Measurements from ENCODE around the gene PPP2R5C. TPM values are rescaled to one million over a fixed set of nuclear protein-coding genes. Genes with fewer than 3 reads are reported as not detected.

The PPP2R5C gene
- polyA plus RNA-seq, 3 donors = 61.9 to 72.5 (median 64.0) TPM

DNA sequence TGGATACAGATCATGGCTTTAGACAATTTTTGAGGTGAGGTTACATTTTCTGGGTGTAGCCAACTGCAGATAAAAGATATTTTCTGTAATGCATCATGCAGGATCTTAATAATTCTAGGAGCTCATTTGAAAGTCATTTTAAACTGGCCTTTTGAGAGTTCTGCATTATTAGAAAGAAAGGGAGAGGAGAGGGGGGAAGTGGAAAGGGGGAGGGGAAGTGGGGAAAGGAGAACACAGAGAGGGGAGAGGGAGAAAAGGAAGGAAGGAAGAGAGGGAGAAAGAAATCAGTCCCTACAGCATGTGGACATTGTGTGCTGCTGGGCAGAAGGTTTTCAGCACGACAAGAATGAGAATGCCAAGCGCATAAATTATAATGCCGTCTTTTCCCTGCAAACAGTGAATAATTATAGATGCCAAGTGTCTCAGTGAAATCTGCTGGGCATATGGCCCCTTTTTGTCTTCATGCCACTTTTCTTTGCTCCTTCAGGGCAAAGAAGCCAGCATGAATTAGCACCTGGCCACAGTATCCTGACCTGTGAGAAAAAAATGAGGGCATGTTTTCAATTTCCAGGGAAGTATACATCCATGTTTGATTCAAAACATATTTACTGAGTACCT is 22.7 kb upstream of the PPP2R5C start:
- H3K9me3 ChIP-seq (replicated peaks in 1 of 2; ENCODE audit: control insufficient read depth in 1 of 2, insufficient read depth in 1 of 2, low read length in 2 of 2) = peaks cover 13 to 19% of the 10 kb centered on the region in 2 donors
- Mint-ChIP-seq H3K4me3 (peak overlapping the region in 1 of 2 donors; percentile 2), H3K36me3 (peaks cover 0 to 3% of the 10 kb centered on the region in 2 donors), H3K27ac (peak overlapping the region in 2 of 7 donors; percentile 13 to 68), H3K4me1 (peaks cover 20% of the 10 kb centered on the region), H3K27me3 (ENCODE audit: low read depth in 3 of 3) (peaks cover 0 to 26% (median 18%) of the 10 kb centered on the region in 3 donors), H3K9me3 (peaks cover 19 to 34% (median 30%) of the 10 kb centered on the region in 7 donors)
- peaks cover 0 to 2% of the 10 kb centered on the region in 2 donors for H3K27me3 ChIP-seq (ENCODE audit: control insufficient read depth in 2 of 2, insufficient read depth in 2 of 2, low read length in 2 of 2)
- H3K36me3 ChIP-seq (replicated peaks in 1 of 2; ENCODE audit: control insufficient read depth in 1 of 2, insufficient read depth in 2 of 2, low read length in 2 of 2) = no peaks in the 10 kb centered on the region
- H3K79me2 ChIP-seq (ENCODE audit: insufficient read depth, low read length) = no peaks in the 10 kb centered on the region
- intact Hi-C loops (cut with micrococcal nuclease) = no loop called here
- no peak overlapping the region for H3K4me3 ChIP-seq (replicated peaks in 1 of 3; ENCODE audit: low read depth in 2 of 3, low read length in 3 of 3)
- no peak overlapping the region for H3K27ac ChIP-seq (ENCODE audit: low read depth in 1 of 2, low read length in 2 of 2)
- no peak overlapping the region for H2AFZ ChIP-seq (ENCODE audit: insufficient read depth, low read depth, low read length, poor library complexity, severe bottlenecking)
- WGBS (ENCODE audit: insufficient coverage) = 39% methylated on average over 3 of the region's 3 CpGs
- no peaks in the 10 kb centered on the region for H4K20me1 ChIP-seq (ENCODE audit: insufficient read depth, low read length)
- no peak overlapping the region for H3K9ac ChIP-seq (ENCODE audit: insufficient read depth, low read length, poor library complexity, severe bottlenecking)
- H3K4me1 ChIP-seq (ENCODE audit: control insufficient read depth in 1 of 2, insufficient read depth in 2 of 2, low read length in 2 of 2) = peaks cover 17% of the 10 kb centered on the region in 2 donors
- TF ChIP-seq, protein P1, sequence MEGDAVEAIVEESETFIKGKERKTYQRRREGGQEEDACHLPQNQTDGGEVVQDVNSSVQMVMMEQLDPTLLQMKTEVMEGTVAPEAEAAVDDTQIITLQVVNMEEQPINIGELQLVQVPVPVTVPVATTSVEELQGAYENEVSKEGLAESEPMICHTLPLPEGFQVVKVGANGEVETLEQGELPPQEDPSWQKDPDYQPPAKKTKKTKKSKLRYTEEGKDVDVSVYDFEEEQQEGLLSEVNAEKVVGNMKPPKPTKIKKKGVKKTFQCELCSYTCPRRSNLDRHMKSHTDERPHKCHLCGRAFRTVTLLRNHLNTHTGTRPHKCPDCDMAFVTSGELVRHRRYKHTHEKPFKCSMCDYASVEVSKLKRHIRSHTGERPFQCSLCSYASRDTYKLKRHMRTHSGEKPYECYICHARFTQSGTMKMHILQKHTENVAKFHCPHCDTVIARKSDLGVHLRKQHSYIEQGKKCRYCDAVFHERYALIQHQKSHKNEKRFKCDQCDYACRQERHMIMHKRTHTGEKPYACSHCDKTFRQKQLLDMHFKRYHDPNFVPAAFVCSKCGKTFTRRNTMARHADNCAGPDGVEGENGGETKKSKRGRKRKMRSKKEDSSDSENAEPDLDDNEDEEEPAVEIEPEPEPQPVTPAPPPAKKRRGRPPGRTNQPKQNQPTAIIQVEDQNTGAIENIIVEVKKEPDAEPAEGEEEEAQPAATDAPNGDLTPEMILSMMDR (IDR thresholded peaks at IDR 0.05) = no peak
- no peak overlapping the region for H3K4me2 ChIP-seq (replicated peaks; ENCODE audit: extremely low read depth, low read length, poor library complexity, severe bottlenecking)
- DNase-seq = no peak

DNA sequence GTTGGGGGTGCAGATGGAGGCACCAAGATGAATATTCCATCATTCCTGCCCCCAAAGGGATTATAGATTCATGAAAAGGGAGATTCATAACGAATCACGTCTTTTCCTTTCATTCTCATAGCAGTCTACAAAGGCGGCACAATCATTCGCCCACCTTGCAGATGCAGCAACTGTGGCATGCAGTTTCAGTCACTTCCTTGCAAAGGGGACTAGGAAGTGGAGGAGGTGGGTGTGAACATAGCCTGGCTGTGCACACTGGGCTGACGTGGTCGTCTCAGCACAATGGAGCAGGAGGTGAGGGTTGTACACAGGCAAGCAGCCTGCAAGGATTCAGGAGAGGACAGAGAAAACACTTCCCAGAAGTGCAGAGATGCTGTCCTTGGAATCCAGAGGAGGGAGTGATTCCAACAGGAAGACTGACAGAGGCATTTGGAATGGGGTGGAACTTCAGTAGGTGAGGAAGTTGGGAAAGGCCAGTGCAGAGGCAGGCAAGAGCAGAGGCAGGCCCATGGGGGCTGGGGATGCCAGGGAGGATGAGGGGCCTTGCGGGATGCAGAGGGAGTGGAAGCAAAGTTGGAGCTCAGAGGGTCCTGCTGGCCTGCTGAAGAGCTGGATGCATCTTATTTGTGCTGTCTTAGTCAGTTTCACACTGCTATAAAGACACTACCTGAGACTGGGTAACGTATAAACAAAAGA is 21.9 kb upstream of the PPP2R5C start:
- Histone ChIP-seq H3K9ac (ENCODE audit: insufficient read depth, low read length, poor library complexity, severe bottlenecking) (no peak overlapping the region), H3K27ac (ENCODE audit: low read depth in 1 of 2, low read length in 2 of 2) (no peak overlapping the region), H2AFZ (ENCODE audit: insufficient read depth, low read depth, low read length, poor library complexity, severe bottlenecking) (no peak overlapping the region), H3K4me3 (replicated peaks in 1 of 3; ENCODE audit: low read depth in 2 of 3, low read length in 3 of 3) (no peak overlapping the region), H4K20me1 (ENCODE audit: insufficient read depth, low read length) (no peaks in the 10 kb centered on the region), H3K9me3 (replicated peaks in 1 of 2; ENCODE audit: control insufficient read depth in 1 of 2, insufficient read depth in 1 of 2, low read length in 2 of 2) (peaks cover 13 to 19% of the 10 kb centered on the region in 2 donors), H3K36me3 (replicated peaks in 1 of 2; ENCODE audit: control insufficient read depth in 1 of 2, insufficient read depth in 2 of 2, low read length in 2 of 2) (no peaks in the 10 kb centered on the region), H3K27me3 (ENCODE audit: control insufficient read depth in 2 of 2, insufficient read depth in 2 of 2, low read length in 2 of 2) (peaks cover 0 to 2% of the 10 kb centered on the region in 2 donors), H3K4me1 (ENCODE audit: control insufficient read depth in 1 of 2, insufficient read depth in 2 of 2, low read length in 2 of 2) (peaks cover 17% of the 10 kb centered on the region in 2 donors), H3K79me2 (ENCODE audit: insufficient read depth, low read length) (no peaks in the 10 kb centered on the region), H3K4me2 (replicated peaks; ENCODE audit: extremely low read depth, low read length, poor library complexity, severe bottlenecking) (no peak overlapping the region)
- H3K27me3 Mint-ChIP-seq (ENCODE audit: low read depth in 3 of 3) = peaks cover 0 to 26% (median 19%) of the 10 kb centered on the region in 3 donors
- WGBS (ENCODE audit: insufficient coverage) = 82% methylated on average over 3 of the region's 8 CpGs
- TF ChIP-seq, protein P1 (IDR thresholded peaks at IDR 0.05) = no peak
- no peak overlapping the region for H3K4me3 Mint-ChIP-seq
- DNase-seq = no peak
- peaks cover 19 to 40% (median 32%) of the 10 kb centered on the region in 7 donors for H3K9me3 Mint-ChIP-seq
- intact Hi-C loops (cut with micrococcal nuclease) = no loop called here
- peaks cover 0 to 3% of the 10 kb centered on the region in 2 donors for H3K36me3 Mint-ChIP-seq
- H3K27ac Mint-ChIP-seq = peak overlapping the region in 1 of 7 donors; percentile 13
- peaks cover 20% of the 10 kb centered on the region for H3K4me1 Mint-ChIP-seq

Measured in CD14-positive monocyte (primary cell).